ENCODE results near the gene KLK2. TPM values are rescaled to one million over a fixed set of nuclear protein-coding genes. Genes with fewer than 3 reads are reported as not detected.
A peak's percentile ranks its signal among the peaks of the same experiment; 100 is the strongest.

Gene KLK2
- total RNA-seq, 1 experiment from 2014 or later: not detected

- no peaks in the 10 kb centered on the region for H3K27me3 Mint-ChIP-seq (ENCODE audit: unreplicated experiment)
- no peak overlapping the region for H3K4me3 Mint-ChIP-seq (ENCODE audit: low read depth, unreplicated experiment)
- H3K36me3 Mint-ChIP-seq (ENCODE audit: insufficient read depth, unreplicated experiment): no peaks in the 10 kb centered on the region
These were observed 33.0 kb downstream of the KLK2 start for GRCh38 chr19:50906217-50906616.

GRCh38 chr19:50908336-50908735 lies 35.1 kb downstream of the KLK2 start:
- no peak for DNase-seq
- CTCF ChIA-PET: interaction anchor here (1.6 kb wide), 1 partner anchor 14 kb away, joined by 6 read pairs; no protein-coding TSS in a partner anchor
- BruUV-seq (replicated peaks): no TSS peak
- H3K4me1 Mint-ChIP-seq (ENCODE audit: low read depth, unreplicated experiment): no peaks in the 10 kb centered on the region
- H3K27ac Mint-ChIP-seq (ENCODE audit: unreplicated experiment): no peak overlapping the region
- no peak overlapping the region for H3K4me3 Mint-ChIP-seq (ENCODE audit: low read depth, unreplicated experiment)
- no peaks in the 10 kb centered on the region for H3K27me3 Mint-ChIP-seq (ENCODE audit: unreplicated experiment)
- no peaks in the 10 kb centered on the region for H3K9me3 Mint-ChIP-seq (ENCODE audit: low read depth, unreplicated experiment)
- H3K36me3 Mint-ChIP-seq (ENCODE audit: insufficient read depth, unreplicated experiment): no peaks in the 10 kb centered on the region
- no peak for TF ChIP-seq CTCF (IDR thresholded peaks at IDR 0.05; ENCODE audit: unreplicated experiment)
- intact Hi-C loops (cut with micrococcal nuclease; ENCODE audit: unreplicated experiment): loop anchor here (5.0 kb wide), 1 partner anchor 189 kb away; no protein-coding TSS in a partner anchor

More at GRCh38 chr19:50906217-50906616, 33.0 kb downstream of the KLK2 start:
- intact Hi-C loops (cut with micrococcal nuclease; ENCODE audit: unreplicated experiment): loop anchor here (5.0 kb wide), 1 partner anchor 191 kb away; no protein-coding TSS in a partner anchor
- H3K27ac Mint-ChIP-seq (ENCODE audit: unreplicated experiment): no peak overlapping the region
- DNase-seq: peak; percentile 74
- H3K4me1 Mint-ChIP-seq (ENCODE audit: low read depth, unreplicated experiment): no peaks in the 10 kb centered on the region
- BruUV-seq (replicated peaks): no TSS peak
- CTCF ChIA-PET: no interaction called here
- peak; percentile 60 for TF ChIP-seq CTCF (IDR thresholded peaks at IDR 0.05; ENCODE audit: unreplicated experiment)
- no peaks in the 10 kb centered on the region for H3K9me3 Mint-ChIP-seq (ENCODE audit: low read depth, unreplicated experiment)

- no peak overlapping the region for H3K27ac Mint-ChIP-seq (ENCODE audit: unreplicated experiment)
- H3K27me3 Mint-ChIP-seq (ENCODE audit: unreplicated experiment): no peaks in the 10 kb centered on the region
These were observed 36.2 kb downstream of the KLK2 start for GRCh38 chr19:50909240-50910070.

GRCh38 chr19:50910722-50911121 lies 37.5 kb downstream of the KLK2 start:
- no TSS peak for BruUV-seq (replicated peaks)
- Mint-ChIP-seq H3K4me3 (ENCODE audit: low read depth, unreplicated experiment) (no peak overlapping the region), H3K27ac (ENCODE audit: unreplicated experiment) (no peak overlapping the region), H3K27me3 (ENCODE audit: unreplicated experiment) (no peaks in the 10 kb centered on the region), H3K4me1 (ENCODE audit: low read depth, unreplicated experiment) (no peaks in the 10 kb centered on the region), H3K9me3 (ENCODE audit: low read depth, unreplicated experiment) (no peaks in the 10 kb centered on the region), H3K36me3 (ENCODE audit: insufficient read depth, unreplicated experiment) (no peaks in the 10 kb centered on the region)
- CTCF ChIA-PET: interaction anchor here (1.3 kb wide), 1 partner anchor 11 kb away, joined by 7 read pairs; no protein-coding TSS in a partner anchor
- no peak for TF ChIP-seq CTCF (IDR thresholded peaks at IDR 0.05; ENCODE audit: unreplicated experiment)
- intact Hi-C loops (cut with micrococcal nuclease; ENCODE audit: unreplicated experiment): no loop called here
- DNase-seq: no peak

More at GRCh38 chr19:50909240-50910070, 36.2 kb downstream of the KLK2 start:
- no TSS peak for BruUV-seq (replicated peaks)
- intact Hi-C loops (cut with micrococcal nuclease; ENCODE audit: unreplicated experiment): loop anchor here (5.0 kb wide), 1 partner anchor 188 kb away; no protein-coding TSS in a partner anchor
- DNase-seq: peak; percentile 80
- CTCF ChIA-PET: interaction anchor here (0.6 to 1.6 kb wide), 5 partner anchors 12 to 507 kb away, joined by 3 to 7 read pairs (median 6); no protein-coding TSS in a partner anchor
- Mint-ChIP-seq H3K4me3 (ENCODE audit: low read depth, unreplicated experiment) (no peak overlapping the region), H3K36me3 (ENCODE audit: insufficient read depth, unreplicated experiment) (no peaks in the 10 kb centered on the region), H3K4me1 (ENCODE audit: low read depth, unreplicated experiment) (no peaks in the 10 kb centered on the region), H3K9me3 (ENCODE audit: low read depth, unreplicated experiment) (no peaks in the 10 kb centered on the region)
- TF ChIP-seq CTCF (IDR thresholded peaks at IDR 0.05; ENCODE audit: unreplicated experiment): no peak
